ENCODE data around the gene LHX1.

LHX1 gene

DNA sequence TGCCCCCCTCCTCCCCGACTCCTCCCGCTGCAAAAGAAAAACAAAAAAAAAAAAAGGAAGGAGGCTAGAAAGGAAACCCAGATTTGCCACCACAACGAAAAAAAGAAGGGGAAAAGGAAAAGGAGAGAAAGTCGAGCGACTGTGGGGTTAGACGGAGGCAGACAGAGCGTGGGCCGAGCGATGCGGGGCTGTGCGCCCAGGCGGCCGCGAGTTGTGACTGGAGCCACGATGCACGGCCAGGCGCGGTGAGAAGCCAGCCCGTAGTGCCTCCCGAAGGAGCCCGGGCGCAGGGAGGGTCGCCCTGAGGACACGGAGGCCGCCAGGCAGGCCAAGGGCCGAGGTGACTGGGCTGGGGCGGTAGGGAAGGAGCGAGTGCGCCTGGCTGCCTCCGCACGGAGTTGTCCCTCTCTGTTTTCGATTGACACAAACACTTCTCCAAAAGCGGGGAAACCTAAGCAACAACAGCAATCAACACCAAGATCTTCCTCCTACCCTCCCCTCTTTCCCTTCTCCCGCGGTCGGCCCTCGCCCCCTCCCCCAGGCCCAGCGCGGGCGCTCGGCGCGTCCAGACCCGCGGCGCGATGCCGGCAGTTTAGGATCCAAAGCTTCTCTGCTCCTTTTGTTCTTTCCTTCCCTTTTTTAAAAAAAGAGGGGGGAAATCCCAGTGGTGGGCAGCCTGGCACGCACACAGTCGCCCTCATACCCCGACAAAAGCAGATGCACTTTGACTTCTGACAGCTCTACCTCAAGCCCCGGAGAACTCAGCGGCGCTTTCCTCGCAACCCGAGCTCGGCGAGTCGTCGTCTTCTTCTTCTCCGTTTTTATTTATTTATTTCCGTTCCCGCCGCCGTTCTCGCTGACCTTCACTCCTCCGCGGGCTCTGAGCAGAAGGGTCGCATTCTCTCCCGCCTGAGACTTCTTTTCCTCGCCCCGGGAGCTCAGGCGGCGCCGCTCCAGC is at the start of gene LHX1:
Gene LHX1, plus strand, starts transcription at position 475 of the 958 bp plus-strand sequence. CDS start 723 bp downstream, outside the sequence.
- DNase-seq = no peak

DNA sequence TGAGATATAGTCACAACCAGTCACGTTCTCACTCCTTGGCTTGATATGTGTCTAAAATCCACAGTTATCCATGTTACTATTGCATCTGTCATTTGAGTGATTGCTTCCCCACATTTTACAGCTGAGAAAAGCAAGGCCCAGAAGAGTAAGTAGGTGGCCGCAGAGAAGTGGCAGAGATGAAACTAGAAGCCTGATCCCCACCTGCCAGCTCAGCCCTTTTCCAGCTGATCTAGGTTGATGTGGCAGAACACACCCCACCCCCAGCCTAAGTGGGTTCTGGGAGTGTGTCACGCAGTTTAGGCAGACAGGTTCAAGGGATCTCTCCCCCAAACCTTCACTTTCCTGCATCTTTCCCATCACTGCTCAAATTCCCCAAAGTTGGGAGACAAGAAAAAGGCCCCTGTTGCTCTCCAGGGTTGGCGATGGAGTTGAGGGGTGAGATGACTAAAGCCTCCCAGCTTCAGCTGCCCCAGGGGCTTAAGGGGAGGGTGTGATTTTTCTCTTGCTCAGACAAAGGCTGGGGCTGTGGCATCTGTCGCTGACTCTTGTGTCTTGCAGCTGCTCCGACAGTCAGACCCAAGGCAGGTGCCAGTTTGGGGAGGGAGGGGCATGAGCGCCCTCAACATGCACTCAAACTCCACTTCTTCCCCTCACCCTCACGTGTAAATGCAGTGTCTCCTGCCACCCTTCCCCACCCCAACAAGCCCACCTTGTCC is 48.9 kb upstream of the LHX1 start:
- DNase-seq = no peak

DNA sequence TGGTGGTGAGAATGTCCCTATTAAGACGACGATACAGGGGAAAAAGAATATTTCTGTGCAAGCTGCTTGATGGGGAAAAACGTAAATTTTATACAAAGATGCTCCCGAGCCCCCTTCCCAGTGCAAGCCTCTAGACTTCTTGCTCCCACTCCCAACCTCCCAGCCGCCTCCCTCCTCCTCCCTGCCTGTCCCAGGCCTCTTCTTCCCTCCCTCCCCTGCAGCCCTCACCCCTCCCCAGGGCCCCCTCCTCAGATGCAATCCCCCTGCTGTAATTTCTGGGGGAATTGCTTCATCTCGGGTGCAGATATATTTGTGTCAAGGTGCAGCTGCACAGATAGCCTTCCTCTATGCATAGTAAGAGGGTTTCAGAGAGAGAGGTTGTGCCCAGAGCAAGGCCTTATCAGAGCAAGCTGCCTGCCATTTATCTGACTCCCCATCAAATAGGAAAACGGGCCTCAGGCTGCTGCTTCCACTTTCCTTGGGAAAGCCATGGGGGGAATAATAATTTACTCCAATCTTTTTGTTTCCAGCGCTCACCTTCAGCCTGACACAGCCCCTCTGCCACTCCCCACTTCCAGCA is 47.4 kb upstream of the LHX1 start:
- no peak for DNase-seq

DNA sequence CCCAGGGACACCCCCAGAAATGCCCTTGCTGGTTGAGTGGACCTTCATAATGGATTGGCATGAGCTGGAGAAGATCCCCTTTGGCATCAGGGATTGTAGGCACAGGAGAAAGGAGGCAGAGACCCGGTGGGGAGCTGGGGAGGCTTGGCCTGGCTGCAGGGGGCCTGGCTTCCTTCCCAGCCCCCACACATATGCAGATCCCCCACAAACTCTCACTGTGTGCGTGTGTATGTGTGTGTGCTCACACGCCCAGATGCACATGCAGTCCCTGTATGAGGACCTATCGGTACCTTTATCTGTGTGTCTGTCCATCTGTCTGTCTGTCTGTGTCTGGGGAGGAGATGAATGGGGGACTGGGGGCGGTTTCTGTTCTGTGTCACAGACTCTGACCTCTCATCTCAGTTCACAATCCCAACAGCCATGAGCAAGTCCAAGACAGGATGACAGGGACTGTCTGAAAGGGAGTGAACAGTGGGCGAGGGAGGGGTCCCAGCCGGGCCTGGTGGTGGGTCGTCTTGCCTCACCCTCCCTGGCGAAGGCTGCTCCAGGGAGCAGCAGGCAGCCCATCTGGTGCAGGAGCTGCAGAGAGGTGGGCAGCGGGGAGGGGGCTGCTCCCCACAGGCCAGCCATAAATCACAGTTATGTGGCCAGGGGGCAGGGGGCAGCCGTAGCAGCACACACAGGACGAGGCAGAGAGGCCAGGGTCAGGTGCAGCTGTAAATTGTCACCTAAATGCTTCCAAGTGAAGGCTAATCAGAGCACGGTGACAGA is 46.7 kb upstream of the LHX1 start:
- DNase-seq = no peak

DNA sequence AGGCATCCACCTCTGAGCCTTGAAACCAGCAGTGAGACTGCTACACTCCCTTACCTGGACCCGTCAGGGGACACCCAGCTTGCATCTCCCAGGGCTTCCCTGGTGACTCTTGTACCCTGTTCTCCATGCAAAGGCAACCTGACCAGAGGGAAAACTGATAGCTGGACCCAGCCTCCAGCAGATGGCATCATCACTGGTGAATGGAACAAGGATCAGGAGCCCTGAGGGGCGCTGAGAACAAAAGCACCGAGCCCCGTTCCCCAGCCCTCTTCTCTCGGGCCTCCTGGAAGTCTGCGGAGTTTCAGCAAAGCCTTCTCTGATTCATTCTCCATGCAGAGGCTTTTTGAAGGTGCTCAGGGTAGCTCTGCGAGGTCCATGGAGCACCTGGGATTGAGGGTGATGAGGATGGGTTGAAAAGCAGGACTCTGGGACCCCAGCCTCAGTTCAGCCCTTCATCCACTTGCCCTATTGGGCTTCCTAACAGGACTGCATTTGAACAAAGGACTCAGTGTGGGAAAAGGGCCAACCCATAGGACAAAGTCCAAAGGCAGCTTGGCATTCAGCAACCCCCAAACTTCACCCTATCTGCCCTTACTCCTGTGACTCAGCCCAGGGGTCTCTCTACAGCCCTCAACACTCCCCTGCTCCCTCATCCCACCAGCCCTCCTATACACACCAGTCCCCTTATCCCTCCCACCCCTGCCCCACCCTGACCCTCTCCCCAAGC is 45.0 kb upstream of the LHX1 start:
- no peak for DNase-seq

DNA sequence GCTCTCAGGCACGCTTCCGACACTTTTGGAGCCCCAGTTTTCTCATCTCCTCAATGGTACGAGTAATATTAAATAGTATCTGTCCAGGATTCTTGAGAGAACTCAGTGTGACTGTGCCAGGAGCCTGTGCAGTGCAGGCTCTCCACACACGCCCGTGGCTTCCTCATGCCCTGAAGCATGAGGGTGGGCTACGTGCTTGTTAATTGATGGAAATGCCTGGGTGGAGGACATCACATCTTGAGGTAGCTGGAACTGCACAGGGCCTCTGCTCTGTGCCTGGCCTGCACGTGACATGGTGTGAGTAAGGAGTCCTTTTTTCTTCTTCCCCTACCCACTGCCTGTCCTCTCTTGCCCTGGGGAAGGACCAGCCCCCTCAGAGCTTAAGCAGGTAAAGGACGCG is 43.1 kb upstream of the LHX1 start:
- DNase-seq = no peak

DNA sequence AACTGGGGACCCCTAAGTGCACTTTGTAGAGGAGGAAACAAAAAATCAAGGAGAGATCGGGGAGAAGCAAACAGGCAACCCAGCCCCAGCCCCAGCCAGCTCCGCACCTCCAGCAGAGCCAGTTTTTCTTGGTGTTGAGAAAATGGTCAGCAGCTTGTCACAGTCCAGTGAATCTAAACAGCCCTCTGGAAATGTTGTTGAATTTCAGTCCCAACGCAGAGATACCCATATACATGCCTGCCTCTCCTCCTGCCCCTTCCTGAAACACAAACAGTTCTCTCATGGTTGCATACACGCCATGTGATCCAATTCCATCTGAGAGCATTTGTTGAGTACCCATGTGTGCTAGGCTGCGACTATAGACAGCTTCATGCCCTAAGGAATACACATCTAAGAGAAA is 42.4 kb upstream of the LHX1 start:
- no peak for DNase-seq

DNA sequence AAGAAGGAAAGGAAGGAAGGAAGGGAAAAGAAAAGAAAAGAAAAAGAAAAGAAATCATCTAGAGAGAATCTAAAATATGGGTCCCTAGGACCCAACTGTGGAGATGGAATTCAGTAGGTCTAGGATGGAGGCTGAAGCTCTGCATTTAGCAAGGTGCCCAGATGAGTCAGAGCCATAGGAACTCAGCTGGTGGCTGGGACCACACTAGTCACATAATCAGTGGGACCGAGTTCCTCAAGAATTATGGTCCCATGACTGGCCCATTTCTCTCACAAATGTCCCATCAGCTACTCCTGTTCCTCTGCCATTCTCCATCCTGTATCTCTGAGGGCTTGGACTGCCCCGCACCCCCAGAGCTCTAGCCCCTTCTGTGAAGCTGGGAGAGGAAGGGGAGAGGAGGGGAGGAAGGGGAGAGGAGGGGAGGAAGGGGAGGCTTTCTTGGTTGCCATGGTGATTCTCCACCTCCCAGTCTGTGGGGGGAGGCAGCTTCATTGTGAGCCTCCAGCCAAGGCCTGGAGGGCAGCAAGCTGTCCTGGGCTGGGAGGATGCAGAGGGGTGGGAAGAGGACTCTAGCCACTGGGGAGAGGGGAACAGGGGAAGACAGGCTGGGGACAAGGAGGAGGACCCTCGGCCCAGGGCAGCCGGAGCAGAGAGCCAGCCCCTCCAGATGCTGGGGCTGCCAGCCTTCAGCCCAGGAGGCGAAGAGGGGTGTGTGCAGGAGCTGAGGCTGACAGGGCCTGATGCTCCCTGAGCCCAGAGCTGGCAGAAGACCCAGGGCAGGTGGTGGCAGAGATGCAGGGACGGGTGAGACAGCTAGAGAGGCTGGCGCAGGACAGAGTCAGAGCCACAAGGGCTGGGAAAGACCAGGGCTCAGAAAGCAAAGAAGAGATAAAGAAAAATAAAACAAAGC is 37.8 kb upstream of the LHX1 start:
- DNase-seq = no peak

DNA sequence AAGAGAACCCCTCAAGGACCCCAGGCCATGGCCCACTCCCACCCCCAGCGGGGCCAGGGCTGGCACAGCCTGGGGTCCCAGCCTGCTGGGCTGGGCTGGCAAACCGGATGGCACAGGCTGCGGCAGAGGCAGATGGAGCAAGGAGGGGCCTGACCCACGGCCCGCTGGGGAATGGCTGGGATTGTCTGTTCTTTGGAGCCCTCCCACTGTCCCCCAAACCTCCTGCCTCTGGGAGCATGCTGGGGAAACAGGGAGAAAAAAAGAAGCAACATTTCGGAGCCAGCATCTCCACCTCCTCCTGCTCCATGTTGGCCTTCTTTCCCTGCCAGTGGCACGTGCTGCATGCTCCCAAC is 37.1 kb upstream of the LHX1 start:
- DNase-seq = no peak

DNA sequence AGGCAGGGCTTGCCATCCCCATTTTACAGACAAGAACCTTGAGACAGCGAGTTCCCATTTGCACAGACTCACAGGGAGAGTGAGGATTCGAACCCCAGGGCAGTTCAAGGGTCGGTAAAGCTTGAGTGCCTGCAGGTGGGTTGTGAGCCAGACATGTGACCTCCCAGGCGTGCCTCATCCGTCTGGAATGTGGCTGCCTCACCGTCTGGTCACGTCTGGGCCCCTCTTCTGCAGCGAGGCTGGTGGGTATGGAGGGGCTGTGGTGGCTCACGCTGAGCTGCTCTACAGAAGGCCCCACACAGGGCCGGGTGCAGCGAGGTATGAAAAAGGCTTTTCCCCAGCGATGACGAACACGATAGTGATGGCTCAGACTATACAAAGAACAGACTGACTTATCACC is 35.8 kb upstream of the LHX1 start:
- DNase-seq = no peak

DNA sequence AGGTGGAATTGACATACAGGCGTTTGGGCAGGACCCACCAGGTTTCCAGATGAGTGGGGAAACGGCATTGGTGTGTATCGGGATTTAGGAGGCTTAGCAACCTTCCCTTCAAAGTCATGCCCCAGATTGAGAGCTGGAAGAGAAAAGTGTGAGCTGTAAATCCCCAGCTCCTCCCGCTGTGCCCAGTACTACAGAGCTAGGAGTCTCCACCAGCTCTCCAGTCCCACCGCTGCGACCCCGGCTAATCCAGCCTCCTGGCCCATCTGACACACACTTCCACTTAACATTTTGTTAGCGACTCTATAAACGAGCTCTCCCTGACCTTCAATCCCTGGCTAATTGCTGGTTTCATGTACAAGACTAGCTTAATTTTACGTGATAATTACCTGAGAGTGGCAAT is 29.9 kb upstream of the LHX1 start:
- DNase-seq = no peak

DNA sequence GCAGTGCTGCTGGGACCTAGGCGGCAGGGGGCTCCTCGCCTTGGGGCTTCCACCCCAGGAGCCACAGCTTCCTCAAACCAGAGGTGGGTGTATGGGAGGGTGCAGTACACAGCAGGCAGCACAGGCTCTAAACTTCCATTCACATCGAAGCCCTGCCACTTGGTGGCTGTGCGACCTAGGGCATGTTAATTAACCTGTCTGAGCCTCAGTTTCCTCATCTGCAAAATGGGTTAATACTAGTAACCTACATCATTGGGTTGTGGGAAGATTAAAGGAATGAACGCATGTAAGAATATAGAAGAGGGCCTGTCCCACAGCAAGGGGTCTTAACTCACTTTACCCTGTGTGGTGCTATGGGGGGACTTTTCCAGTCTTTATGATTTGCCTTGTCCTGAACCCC is 26.8 kb upstream of the LHX1 start:
- no peak for DNase-seq

DNA sequence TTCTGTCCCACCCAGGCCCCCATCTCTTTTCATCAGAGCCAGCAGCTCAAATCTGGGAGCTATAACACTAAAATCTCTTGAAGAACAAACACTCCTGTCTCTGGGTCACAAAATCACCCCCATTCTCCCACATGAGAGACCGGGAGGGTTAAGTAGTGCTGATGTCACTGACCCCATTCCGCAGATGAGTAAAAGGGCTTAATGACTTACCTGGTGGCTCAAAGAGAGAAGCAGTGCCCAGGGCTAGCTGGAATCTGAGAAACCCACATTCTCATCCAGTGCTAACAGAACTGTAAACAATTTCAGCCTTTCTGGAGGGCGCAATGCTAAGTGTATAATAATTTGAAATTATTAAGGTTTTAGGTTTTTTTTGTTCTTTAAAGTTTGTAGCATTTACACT is 26.3 kb upstream of the LHX1 start:
- no peak for DNase-seq

DNA sequence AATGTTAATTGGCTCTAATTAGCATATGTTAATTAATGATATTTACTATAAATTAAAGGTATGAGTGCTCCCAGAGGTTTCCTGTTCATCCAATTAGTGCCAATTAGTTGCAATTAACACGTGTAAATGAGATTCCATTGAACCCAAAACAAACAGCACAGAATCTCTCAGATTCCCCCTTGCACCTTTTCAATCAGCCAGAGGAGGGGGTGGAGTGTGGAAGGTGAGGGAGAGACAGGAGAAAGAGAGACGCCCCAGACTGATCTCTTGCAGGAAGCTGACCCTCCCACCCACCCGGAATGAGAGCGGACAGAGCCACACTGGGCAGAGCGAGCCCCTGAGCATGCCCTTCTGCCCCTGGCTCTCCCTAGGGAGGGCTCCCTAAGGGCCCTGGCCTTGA is 24.1 kb upstream of the LHX1 start:
- DNase-seq = no peak

DNA sequence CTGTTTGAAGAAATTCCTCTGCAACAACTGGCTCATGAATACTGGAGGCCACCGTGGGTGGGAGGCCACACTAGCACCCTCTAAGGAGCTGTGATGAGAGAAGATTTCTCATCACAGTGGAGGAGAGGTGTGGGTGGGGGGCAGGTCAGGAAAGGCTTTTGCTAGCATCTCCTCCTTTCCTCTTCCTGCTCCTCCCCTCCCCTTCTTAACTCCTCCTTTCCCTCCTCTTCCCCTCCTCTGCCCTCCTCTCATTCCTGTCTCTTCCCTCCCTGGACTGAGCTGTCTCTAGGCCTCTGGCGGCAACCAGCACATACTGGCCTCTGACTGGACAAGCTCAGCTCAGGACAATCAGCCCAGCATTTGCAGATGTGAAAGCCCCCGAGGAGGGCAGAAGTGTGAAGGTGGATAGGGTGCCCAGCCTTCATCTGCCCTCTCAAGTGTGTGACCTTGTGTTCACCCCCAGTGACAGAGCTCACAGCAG is 19.0 kb upstream of the LHX1 start:
- no peak for DNase-seq

DNA sequence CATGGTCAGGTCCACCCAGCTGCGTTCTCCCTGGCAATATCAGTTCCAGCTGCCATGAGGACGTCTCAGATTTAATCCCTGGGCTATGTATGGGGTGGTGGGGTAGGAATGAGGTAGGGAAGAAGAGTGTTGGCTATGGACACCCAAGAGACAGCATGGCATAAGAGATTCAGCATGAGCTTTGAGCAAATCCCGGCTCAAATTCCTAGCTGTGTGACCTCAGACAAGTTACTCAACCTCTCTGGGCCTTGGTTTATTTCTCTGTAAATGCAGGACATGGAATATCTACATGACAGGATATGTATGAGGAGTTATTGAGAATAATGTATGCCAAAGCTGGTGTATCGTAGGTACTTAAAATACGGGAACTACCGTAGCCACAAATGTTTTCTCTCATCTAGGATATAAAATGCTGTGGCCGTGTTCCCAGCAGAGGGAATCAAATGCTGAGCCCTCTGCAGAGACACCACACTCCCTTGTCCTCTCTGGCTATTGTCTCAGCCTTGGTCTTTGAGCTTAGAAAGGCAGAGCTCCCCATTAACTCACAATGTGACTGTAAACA is 17.8 kb upstream of the LHX1 start:
- no peak for DNase-seq

DNA sequence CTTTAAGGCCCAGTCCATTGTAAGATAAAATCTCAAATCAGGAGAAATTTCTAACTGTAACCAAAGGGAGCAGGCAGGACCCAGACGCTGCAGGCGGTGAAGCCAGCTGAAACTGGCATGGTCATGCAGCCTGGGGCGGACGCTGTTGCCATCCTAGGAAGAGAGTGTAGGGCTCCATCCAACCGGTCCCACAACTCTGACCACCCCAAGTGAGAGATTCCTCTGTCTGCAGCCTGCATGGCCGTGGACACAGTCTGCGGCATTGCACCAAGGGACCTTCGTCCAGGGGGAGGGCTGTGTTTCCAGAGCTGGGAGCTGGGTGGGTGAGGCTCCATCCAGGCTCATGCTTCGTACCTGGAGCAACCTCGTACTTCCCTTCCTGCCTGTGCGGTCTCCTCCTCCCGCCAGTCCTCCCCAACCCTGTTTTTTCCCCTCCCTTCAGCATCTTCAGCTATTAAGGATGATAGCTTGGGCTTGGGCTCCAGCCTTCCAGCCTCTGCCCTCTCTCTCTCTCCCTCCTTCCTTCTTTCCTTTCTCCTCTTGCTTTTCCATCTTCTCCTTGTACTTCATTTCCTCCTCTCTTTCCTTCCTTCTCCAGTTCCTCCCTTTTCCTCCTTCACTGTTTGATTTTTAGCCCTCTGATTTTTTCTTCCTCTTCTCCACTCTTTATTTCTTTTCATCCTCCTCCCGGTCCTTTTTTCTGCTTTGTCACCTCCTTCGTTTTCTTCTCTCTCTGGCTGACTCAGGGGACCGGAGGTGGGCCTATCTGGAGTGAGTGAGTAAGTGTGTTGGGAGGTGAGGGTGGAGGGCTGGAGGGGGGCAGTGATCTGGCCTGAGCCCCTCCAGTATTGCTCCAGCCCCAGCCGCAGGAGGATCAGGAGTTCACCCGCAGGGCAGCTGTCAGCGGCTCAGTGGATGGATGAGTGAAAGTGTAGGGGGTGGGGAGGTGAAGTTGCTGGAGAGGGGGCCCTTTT is 17.0 kb upstream of the LHX1 start:
- DNase-seq = no peak

DNA sequence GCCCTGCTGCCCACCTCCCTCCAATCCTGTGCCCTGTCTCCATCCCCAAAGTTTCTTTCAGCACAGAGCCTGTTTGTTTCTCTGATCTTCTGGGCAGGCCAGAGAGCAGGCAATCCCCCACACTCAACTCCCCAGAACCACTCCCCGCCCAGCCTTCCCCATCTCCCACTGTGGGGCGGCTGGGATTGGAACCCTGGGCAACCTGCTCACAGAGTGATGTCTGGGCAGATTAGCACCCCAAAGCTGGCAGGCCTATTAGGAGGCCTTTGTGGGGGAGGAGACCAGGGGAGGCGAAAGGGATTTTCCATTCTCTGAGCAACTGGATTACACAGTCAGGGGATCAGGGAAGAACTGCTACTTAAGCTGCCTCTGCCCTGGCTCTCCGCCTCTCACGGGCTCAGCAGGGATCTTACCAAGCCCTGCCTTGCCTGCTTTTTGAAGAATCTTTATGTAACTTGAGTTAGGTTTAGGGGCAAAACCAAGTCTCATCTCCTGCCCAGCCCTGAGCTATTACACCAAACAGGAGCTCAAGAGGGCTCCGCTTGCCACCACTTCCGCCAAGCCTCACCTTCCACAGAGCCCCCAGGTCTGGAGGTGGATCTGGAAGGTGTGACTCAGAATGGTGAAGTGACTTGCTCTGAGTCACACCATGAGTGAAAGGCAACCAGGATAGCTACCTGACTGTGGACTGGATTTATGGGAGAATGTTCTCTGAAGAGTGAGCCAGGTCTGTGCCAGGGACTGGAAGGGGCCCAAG is 16.0 kb upstream of the LHX1 start:
- DNase-seq = no peak

DNA sequence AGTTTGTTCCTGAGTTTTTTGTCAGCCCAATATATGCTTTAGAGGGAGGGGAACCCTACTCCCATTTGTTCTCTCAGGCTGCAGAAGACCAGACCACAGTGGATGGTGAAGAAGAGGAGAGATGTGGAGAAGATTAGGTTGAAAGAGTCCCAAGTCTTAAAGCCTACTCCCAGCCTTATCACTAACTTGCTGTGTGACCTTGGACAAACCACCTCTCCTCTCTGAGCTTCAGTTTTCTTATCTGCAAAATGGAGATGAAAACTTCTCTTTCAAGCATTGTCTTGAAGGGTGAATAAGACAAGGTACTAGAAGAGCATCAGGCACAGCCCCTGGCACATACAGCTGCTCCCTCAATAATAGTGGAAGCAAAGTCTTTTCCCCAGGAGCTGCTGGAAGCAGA is 15.1 kb upstream of the LHX1 start:
- no peak for DNase-seq
